Psoas muscle (tissue), 7 donors: Measurements from ENCODE around the gene LOC101059915.
A peak's percentile ranks its signal among the peaks of the same experiment; 100 is the strongest.
"Not testable (repeated sequence)": the region's sequence is repeated elsewhere in the genome, so short reads cannot be mapped to it uniquely, and the experiment has no call there.

Source experiments
- ATAC-seq, 4 donors: fragments of 200-7000 bp; cut with Tn5 transposase; one replicate each; pipeline ENCODE4 v1.9.1; 2020; ENCODE audit warnings: moderate library complexity in 3 of 4, mild to moderate bottlenecking in 2 of 4
- DNase-seq, 2 donors: peaks; one replicate each; pipeline ENCODE4 v3.0.0-alpha.2; 2020
- H3K27ac ChIP-seq: fragments of 200-600 bp; one replicate; pipeline ENCODE4 v1.8.0; 2022
- H3K27me3 ChIP-seq, 3 donors: fragments of 200-600 bp in 1 of 3; one replicate each; pipeline versions ENCODE4 v1.6.1 to v1.8.0; 2013 to 2022; ENCODE audit warnings: low read length in 2 of 3, mild to moderate bottlenecking in 2 of 3, moderate library complexity in 1 of 3; ENCODE audit not compliant: insufficient read depth in 3 of 3
- H3K36me3 ChIP-seq, 2 donors: fragments of 200-600 bp in 1 of 2; one replicate each; pipeline versions ENCODE4 v1.6.1 to v1.8.0; 2013 to 2022; ENCODE audit warnings: low read depth in 1 of 2, mild to moderate bottlenecking in 1 of 2, moderate library complexity in 1 of 2; ENCODE audit not compliant: insufficient read depth in 1 of 2
- H3K4me1 ChIP-seq: fragments of 200-600 bp; one replicate; pipeline ENCODE4 v1.8.0; 2022
- H3K4me3 ChIP-seq: fragments of 200-600 bp; one replicate; pipeline ENCODE4 v1.8.0; 2022; ENCODE audit warnings: mild to moderate bottlenecking
- H3K9me3 ChIP-seq: fragments of 200-600 bp; one replicate; pipeline ENCODE4 v1.8.0; 2022
- CTCF ChIP-seq: fragments of 200-600 bp; IDR thresholded peaks from one replicate; pipeline ENCODE4 v1.8.0; 2022; ENCODE audit warnings: antibody characterized with exemption
- WGBS, 3 donors: extraction: QIAGEN DNeasy Blood & Tissue Kit; methylation state at CpG; one replicate each; pipeline versions ENCODE4 v1.1.6 to v1.1.7; 2013; 5-methylcytosine and 5-hydroxymethylcytosine counted together
- intact Hi-C, 2 donors: fragments of 100-400 bp; cut with DNase I; formaldehyde crosslinking; loops; one replicate each; pipeline versions ENCODE4 v1.11.0 to v1.14.2; 2022
- donor health status: healthy with polysubstance abuse.
- donor health status: DM: no; HTN: no; CAD: no; lungs with moderate emphysema.
- donor health status: Bipolar disorder and iron deficiency.
- donor health status: healthy.
- donor health status: DM: yes; HTN: yes; CAD: no.
- donor health status: DM: no; HTN: no; CAD: no.
- donor health status: DM: yes; HTN: yes; CAD: no.

Gene LOC101059915

GRCh38 chrX:71679575-71680207, 12.3 kb downstream of the LOC101059915 start:
- H3K9me3 ChIP-seq, result no peaks in the 10 kb centered on the region
- DNase-seq, result peak in 1 of 2 donors; percentile 3
- no peak for TF ChIP-seq CTCF
- no peak overlapping the region for H3K4me3 ChIP-seq
- H3K27me3 ChIP-seq, result peaks cover 0 to 16% (median 0%) of the 10 kb centered on the region in 3 donors
- ATAC-seq, result no peak
- H3K27ac ChIP-seq, result no peak overlapping the region
- WGBS, 3 donors, result 87 to 94% (median 91%) methylated on average over 4 of the region's 4 CpGs
- H3K36me3 ChIP-seq, result no peaks in the 10 kb centered on the region
- intact Hi-C loops, result no loop called here
- no peaks in the 10 kb centered on the region for H3K4me1 ChIP-seq

GRCh38 chrX:71696641-71697465, 29.5 kb downstream of the LOC101059915 start:
- H3K4me1 ChIP-seq, H3K27me3 ChIP-seq, H3K4me3 ChIP-seq, H3K36me3 ChIP-seq, H3K9me3 ChIP-seq, DNase-seq, intact Hi-C loops, H3K27ac ChIP-seq, ATAC-seq: not testable (repeated sequence)
- no CpG with 5 or more reads among the region's 24 CpGs for WGBS, 3 donors

- H3K27ac ChIP-seq, intact Hi-C loops, H3K4me1 ChIP-seq, ATAC-seq, H3K27me3 ChIP-seq, H3K9me3 ChIP-seq, H3K4me3 ChIP-seq, H3K36me3 ChIP-seq, DNase-seq: not testable (repeated sequence)
- WGBS, 3 donors, result no CpG with 5 or more reads among the region's 17 CpGs
Measured at GRCh38 chrX:71697466-71698298, 30.3 kb downstream of the LOC101059915 start.

- H3K4me3 ChIP-seq, H3K27me3 ChIP-seq, H3K27ac ChIP-seq, intact Hi-C loops, H3K4me1 ChIP-seq, H3K36me3 ChIP-seq, DNase-seq, H3K9me3 ChIP-seq: not testable (repeated sequence)
- WGBS, 3 donors, result no CpG with 5 or more reads among the region's 12 CpGs
- ATAC-seq, result peak in 1 of 4 donors; percentile 41
Measured at GRCh38 chrX:71698299-71699022, 31.1 kb downstream of the LOC101059915 start.

GRCh38 chrX:71699023-71699344, 31.6 kb downstream of the LOC101059915 start:
- H3K4me1 ChIP-seq, DNase-seq, intact Hi-C loops, H3K27ac ChIP-seq, H3K36me3 ChIP-seq, H3K27me3 ChIP-seq, ATAC-seq, H3K9me3 ChIP-seq, H3K4me3 ChIP-seq: not testable (repeated sequence)
- WGBS, 3 donors, result no CpG with 5 or more reads among the region's 4 CpGs

GRCh38 chrX:71702853-71703252, 35.5 kb downstream of the LOC101059915 start:
- H3K4me1 ChIP-seq, H3K27me3 ChIP-seq, intact Hi-C loops, H3K36me3 ChIP-seq, H3K4me3 ChIP-seq, H3K9me3 ChIP-seq, H3K27ac ChIP-seq, ATAC-seq, DNase-seq: not testable (repeated sequence)
- WGBS, 3 donors, result no CpG with 5 or more reads among the region's 12 CpGs

GRCh38 chrX:71714064-71714463, 46.7 kb downstream of the LOC101059915 start:
- ATAC-seq, intact Hi-C loops, H3K27me3 ChIP-seq, H3K4me3 ChIP-seq, H3K4me1 ChIP-seq, H3K9me3 ChIP-seq, H3K36me3 ChIP-seq, DNase-seq, H3K27ac ChIP-seq: not testable (repeated sequence)
- no CpG with 5 or more reads among the region's 14 CpGs for WGBS, 3 donors

GRCh38 chrX:71715551-71715950, 48.2 kb downstream of the LOC101059915 start:
- H3K27ac ChIP-seq, H3K36me3 ChIP-seq, H3K4me1 ChIP-seq, H3K4me3 ChIP-seq, intact Hi-C loops, DNase-seq, ATAC-seq, H3K27me3 ChIP-seq, H3K9me3 ChIP-seq: not testable (repeated sequence)
- no CpG with 5 or more reads among the region's 8 CpGs for WGBS, 3 donors

- H3K4me1 ChIP-seq, intact Hi-C loops, H3K27ac ChIP-seq, H3K9me3 ChIP-seq, H3K4me3 ChIP-seq, H3K27me3 ChIP-seq, H3K36me3 ChIP-seq, ATAC-seq, DNase-seq: not testable (repeated sequence)
- no CpG with 5 or more reads among the region's 12 CpGs for WGBS, 3 donors
Measured at GRCh38 chrX:71716323-71716722, 49.0 kb downstream of the LOC101059915 start.

- H3K27me3 ChIP-seq, H3K27ac ChIP-seq, H3K36me3 ChIP-seq, H3K4me3 ChIP-seq, H3K4me1 ChIP-seq, intact Hi-C loops, DNase-seq, H3K9me3 ChIP-seq, ATAC-seq: not testable (repeated sequence)
- no CpG with 5 or more reads among the region's 30 CpGs for WGBS, 3 donors
Measured at GRCh38 chrX:71718185-71718584, 50.8 kb downstream of the LOC101059915 start, which contains the start of gene CXorf49. TSS of gene CXorf49 (minus strand) at chrX:71718285. CDS start at chrX:71718151, 134 bp downstream.
